Fibroblast of lung (primary cell): ENCODE measurements around the gene MRPL49. TPM values are rescaled to one million over a fixed set of nuclear protein-coding genes. Genes with fewer than 3 reads are reported as not detected.

Experiments
- DNase-seq, 2 donors: peaks; one replicate each; pipeline versions ENCODE4 v3.0.0 to v3.0.0-alpha.2; 2010; ENCODE audit warnings: low read depth in 2 of 2
- H2AFZ ChIP-seq: 2 replicates; pipeline ENCODE4 v1.5.1; 2012; ENCODE audit warnings: low read length, control low read depth, inconsistent platforms
- H3K27ac ChIP-seq: 2 replicates; pipeline ENCODE4 v1.5.1; 2011; ENCODE audit warnings: low read length, control low read depth; ENCODE audit not compliant: insufficient read depth
- H3K27me3 ChIP-seq: 2 replicates; pipeline ENCODE4 v1.5.1; 2011; ENCODE audit warnings: mild to moderate bottlenecking, low read length; ENCODE audit not compliant: control insufficient read depth, insufficient read depth
- H3K36me3 ChIP-seq: 2 replicates; pipeline ENCODE4 v1.5.1; 2011; ENCODE audit warnings: low read length; ENCODE audit not compliant: control insufficient read depth, insufficient read depth
- H3K4me1 ChIP-seq: 2 replicates; pipeline ENCODE4 v1.5.1; 2011; ENCODE audit warnings: low read length; ENCODE audit not compliant: control insufficient read depth, insufficient read depth; ENCODE audit errors: extremely low read depth
- H3K4me2 ChIP-seq: 2 replicates; pipeline ENCODE4 v1.5.1; 2011; ENCODE audit warnings: low read length, control low read depth; ENCODE audit not compliant: insufficient read depth; ENCODE audit errors: extremely low read depth
- H3K4me3 ChIP-seq, 4 experiments: fragments of 200-600 bp in 1 of 4; sonication (generic) in 1 of 4; replicated peaks in 1 of 4; 2 replicates each; pipeline ENCODE4 v1.5.1; 2011 to 2016; ENCODE audit warnings: low read length in 4 of 4, low read depth in 3 of 4, mild to moderate bottlenecking in 3 of 4, control low read depth in 2 of 4, inconsistent platforms in 1 of 4, mixed read lengths in 1 of 4; ENCODE audit not compliant: insufficient read depth in 1 of 4; ENCODE audit errors: control extremely low read depth in 1 of 4
- H3K79me2 ChIP-seq: 2 replicates; pipeline ENCODE4 v1.5.1; 2012; ENCODE audit warnings: mild to moderate bottlenecking, low read length, inconsistent platforms; ENCODE audit not compliant: control insufficient read depth, insufficient read depth
- H3K9ac ChIP-seq: 2 replicates; pipeline ENCODE4 v1.5.1; 2011; ENCODE audit warnings: mild to moderate bottlenecking, low read length, control low read depth; ENCODE audit not compliant: insufficient read depth
- H3K9me3 ChIP-seq: 2 replicates; pipeline ENCODE4 v1.5.1; 2012; ENCODE audit warnings: low read depth, low read length; ENCODE audit not compliant: control insufficient read depth, insufficient read depth
- H4K20me1 ChIP-seq: 2 replicates; pipeline ENCODE4 v1.5.1; 2011; ENCODE audit warnings: low read length; ENCODE audit not compliant: control insufficient read depth, insufficient read depth; ENCODE audit errors: extremely low read depth
- EZH2 ChIP-seq: IDR thresholded peaks from 2 replicates; pipeline ENCODE4 v1.5.1; 2012; ENCODE audit warnings: low read length, control low read depth, mild to moderate bottlenecking; ENCODE audit errors: missing control alignments
- polyA plus RNA-seq, 2 donors: library from polyadenylated mRNA; depleted of rRNA in 1 of 2; stranded (reverse) in 1 of 2; unstranded in 1 of 2; fragments of >200 nt; gene quantifications; 2 replicates each; pipeline ENCODE4 v1.2.1, GENCODE V29; 2011 to 2012; ENCODE audit warnings: missing spikeins in 1 of 2
- total RNA-seq: library from RNA; depleted of rRNA; stranded (reverse); fragments of >200 nt; gene quantifications from 2 replicates; pipeline ENCODE4 v1.2.1, GENCODE V29; 2014
- TF ChIP-seq, protein P1 (sequence below), 2 donors: IDR thresholded peaks in 1 of 2; conservative IDR thresholded peaks in 1 of 2; 1 replicate in 1 of 2; 2 replicates in 1 of 2; pipeline ENCODE4 v1.5.1; 2011 to 2012; ENCODE audit warnings: low read length in 2 of 2, control low read depth in 1 of 2, inconsistent platforms in 1 of 2, low read depth in 1 of 2, mild to moderate bottlenecking in 1 of 2

MRPL49 gene
- total and polyA plus RNA-seq, 2 donors (not counting 1 experiment from before 2014, with no cell fraction given) = 55.5 to 70.8 TPM

DNA sequence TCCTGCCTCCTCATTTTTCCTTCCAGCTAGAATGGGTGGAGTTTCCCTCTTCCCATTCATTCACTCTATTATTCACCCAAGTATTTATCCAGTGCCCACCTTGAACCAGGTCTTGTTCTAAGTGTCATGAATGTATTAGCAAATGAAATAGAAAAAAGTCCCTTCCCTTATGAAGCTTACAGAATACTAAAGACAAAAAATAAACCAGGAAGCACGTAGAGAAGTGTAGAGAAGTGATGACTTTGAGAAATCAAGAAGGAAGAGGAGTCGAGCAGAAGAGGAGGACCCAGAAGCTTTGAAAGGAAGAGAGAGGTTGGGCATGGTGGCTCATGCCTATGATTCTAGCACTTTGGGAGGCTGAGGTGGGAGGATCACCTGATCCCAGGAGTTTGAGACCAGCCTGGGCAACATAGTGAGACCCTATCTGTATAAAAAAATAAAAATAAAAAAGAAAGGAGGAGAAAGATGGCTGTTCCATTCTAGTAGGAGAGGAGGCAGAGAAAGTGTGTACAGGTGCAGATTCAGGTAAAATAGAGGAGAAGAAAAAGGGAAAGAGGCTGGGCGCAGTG is 29.3 kb downstream of the MRPL49 start:
- Histone ChIP-seq H3K27me3 (no peaks in the 10 kb centered on the region), H3K4me3 (no peak overlapping the region), H3K9me3 (no peaks in the 10 kb centered on the region), H3K27ac (no peak overlapping the region), H3K9ac (no peak overlapping the region), H3K79me2 (no peaks in the 10 kb centered on the region), H3K36me3 (no peaks in the 10 kb centered on the region), H3K4me2 (no peak overlapping the region), H4K20me1 (no peaks in the 10 kb centered on the region), H2AFZ (no peak overlapping the region), H3K4me1 (peaks cover 2% of the 10 kb centered on the region)
- no peak for DNase-seq
- TF ChIP-seq, protein P1, sequence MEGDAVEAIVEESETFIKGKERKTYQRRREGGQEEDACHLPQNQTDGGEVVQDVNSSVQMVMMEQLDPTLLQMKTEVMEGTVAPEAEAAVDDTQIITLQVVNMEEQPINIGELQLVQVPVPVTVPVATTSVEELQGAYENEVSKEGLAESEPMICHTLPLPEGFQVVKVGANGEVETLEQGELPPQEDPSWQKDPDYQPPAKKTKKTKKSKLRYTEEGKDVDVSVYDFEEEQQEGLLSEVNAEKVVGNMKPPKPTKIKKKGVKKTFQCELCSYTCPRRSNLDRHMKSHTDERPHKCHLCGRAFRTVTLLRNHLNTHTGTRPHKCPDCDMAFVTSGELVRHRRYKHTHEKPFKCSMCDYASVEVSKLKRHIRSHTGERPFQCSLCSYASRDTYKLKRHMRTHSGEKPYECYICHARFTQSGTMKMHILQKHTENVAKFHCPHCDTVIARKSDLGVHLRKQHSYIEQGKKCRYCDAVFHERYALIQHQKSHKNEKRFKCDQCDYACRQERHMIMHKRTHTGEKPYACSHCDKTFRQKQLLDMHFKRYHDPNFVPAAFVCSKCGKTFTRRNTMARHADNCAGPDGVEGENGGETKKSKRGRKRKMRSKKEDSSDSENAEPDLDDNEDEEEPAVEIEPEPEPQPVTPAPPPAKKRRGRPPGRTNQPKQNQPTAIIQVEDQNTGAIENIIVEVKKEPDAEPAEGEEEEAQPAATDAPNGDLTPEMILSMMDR (conservative IDR thresholded peaks at IDR 0.05 in 1 of 2, IDR thresholded peaks at IDR 0.05 in 1 of 2; ENCODE audit: low read depth in 1 of 2, low read length in 2 of 2) = no peak
- TF ChIP-seq EZH2 = no peak

DNA sequence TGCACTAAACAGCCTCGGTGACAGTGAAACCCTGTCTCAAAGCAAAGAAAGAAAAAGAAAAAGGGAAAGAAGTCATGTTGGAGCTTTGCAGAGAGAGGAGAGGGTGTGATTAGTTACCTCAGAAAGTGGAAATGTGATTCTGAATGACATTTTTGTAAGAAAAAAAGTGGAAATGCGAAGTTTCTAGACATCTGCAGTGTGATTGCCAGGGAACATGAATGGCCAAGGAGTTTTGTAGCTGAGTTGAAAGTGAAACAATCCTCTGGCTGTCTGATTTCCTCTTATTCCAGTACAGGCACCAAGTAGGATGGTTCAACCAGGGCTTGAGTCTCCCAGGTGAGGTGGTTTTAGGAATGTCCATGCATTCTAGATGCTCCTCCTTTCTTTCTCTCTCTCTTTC is 30.0 kb downstream of the MRPL49 start:
- TF ChIP-seq, protein P1 (conservative IDR thresholded peaks at IDR 0.05 in 1 of 2, IDR thresholded peaks at IDR 0.05 in 1 of 2; ENCODE audit: low read depth in 1 of 2, low read length in 2 of 2) = no peak
- no peak for TF ChIP-seq EZH2
- Histone ChIP-seq H3K79me2 (no peaks in the 10 kb centered on the region), H3K4me2 (no peak overlapping the region), H3K9ac (no peak overlapping the region), H3K4me1 (peaks cover 2% of the 10 kb centered on the region), H4K20me1 (no peaks in the 10 kb centered on the region), H3K27ac (no peak overlapping the region), H2AFZ (no peak overlapping the region), H3K4me3 (no peak overlapping the region), H3K27me3 (no peaks in the 10 kb centered on the region), H3K9me3 (no peaks in the 10 kb centered on the region), H3K36me3 (no peaks in the 10 kb centered on the region)
- DNase-seq = no peak

DNA sequence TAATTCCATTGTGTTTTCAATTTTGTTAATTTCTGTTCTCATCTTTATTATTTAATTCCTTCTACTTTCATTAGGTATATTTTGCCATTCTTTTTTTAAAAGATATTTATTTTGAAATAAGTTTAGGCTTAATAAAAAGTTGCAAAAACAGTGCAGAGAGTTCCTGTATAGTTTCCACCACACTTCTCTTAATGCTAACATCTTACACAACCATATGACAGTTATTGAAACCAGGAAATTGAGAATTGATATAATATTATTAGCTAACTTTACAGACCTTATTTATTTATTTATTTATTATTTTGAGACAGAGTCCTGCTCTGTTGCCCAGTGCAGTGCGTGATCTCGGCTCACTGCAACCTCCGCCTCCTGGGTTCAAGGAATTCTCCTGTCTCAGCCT is 34.1 kb downstream of the MRPL49 start:
- no peak for DNase-seq
- Histone ChIP-seq H3K4me2 (no peak overlapping the region), H3K79me2 (no peaks in the 10 kb centered on the region), H3K9ac (no peak overlapping the region), H3K9me3 (no peaks in the 10 kb centered on the region), H2AFZ (no peak overlapping the region), H3K27ac (no peak overlapping the region), H4K20me1 (no peaks in the 10 kb centered on the region), H3K4me1 (no peaks in the 10 kb centered on the region), H3K27me3 (no peaks in the 10 kb centered on the region), H3K36me3 (no peaks in the 10 kb centered on the region), H3K4me3 (no peak overlapping the region)
- TF ChIP-seq, protein P1 (conservative IDR thresholded peaks at IDR 0.05 in 1 of 2, IDR thresholded peaks at IDR 0.05 in 1 of 2; ENCODE audit: low read depth in 1 of 2, low read length in 2 of 2) = no peak
- TF ChIP-seq EZH2 = no peak
